Kidney epithelial cell (primary cell): ENCODE measurements around the gene RFC4. TPM values are rescaled to one million over a fixed set of nuclear protein-coding genes. Genes with fewer than 3 reads are reported as not detected.
"Not testable (repeated sequence)": the region's sequence is repeated elsewhere in the genome, so short reads cannot be mapped to it uniquely, and the experiment has no call there.

Experiments
- DNase-seq: peaks from one replicate; pipeline ENCODE4 v3.0.0-alpha.2; 2010; ENCODE audit warnings: low read depth
- H3K27me3 ChIP-seq: 2 replicates; pipeline ENCODE4 v1.6.0; 2011; ENCODE audit warnings: low read length; ENCODE audit not compliant: control insufficient read depth, insufficient read depth
- H3K36me3 ChIP-seq: 2 replicates; pipeline ENCODE4 v1.5.1; 2011; ENCODE audit warnings: low read length; ENCODE audit not compliant: control insufficient read depth, insufficient read depth
- H3K4me3 ChIP-seq: 2 replicates; pipeline ENCODE4 v1.5.1; 2011; ENCODE audit warnings: low read depth, mild to moderate bottlenecking, control low read depth, low read length
- total RNA-seq: library from RNA; depleted of rRNA; stranded (reverse); fragments of >200 nt; gene quantifications from 2 replicates; pipeline ENCODE4 v1.2.3, GENCODE V29; 2015
- TF ChIP-seq, protein P1 (sequence below): IDR thresholded peaks from 2 replicates; pipeline ENCODE4 v1.5.1; 2011; ENCODE audit warnings: mild to moderate bottlenecking, moderate library complexity, low read length, control low read depth, inconsistent platforms; ENCODE audit not compliant: insufficient read depth, poor library complexity, severe bottlenecking

Gene RFC4
- total RNA-seq, 1 donor from 2014 or later, result 35.0 TPM

DNA sequence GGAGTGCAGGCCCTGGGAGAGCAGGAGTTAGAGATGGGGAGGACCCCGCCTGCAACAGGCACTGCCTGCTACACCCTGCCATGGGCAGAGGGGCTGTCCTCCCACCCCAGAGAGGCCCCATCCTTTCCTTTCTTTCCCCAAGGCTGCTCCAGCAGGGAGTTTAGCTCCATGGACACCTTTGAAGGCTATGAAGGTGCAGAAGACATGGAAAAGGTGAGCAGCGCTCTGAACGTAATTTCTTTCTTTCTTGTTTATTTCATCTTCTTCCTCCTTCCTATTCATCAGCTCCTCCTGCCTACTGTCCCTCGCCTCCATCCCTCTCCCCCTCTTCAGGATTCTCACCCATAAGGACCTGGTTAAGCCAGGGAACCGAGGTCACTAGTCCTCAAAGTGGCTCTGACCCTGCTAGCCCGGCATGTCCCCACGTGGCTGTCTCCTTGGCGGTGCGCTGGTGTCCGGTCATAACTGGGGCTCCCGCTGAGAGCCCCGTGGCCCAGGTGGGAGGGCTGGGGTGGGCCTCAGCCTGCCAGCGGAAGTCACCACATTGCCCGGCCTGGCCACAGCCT, 20.2 kb upstream of the RFC4 start:
- TF ChIP-seq, protein P1, sequence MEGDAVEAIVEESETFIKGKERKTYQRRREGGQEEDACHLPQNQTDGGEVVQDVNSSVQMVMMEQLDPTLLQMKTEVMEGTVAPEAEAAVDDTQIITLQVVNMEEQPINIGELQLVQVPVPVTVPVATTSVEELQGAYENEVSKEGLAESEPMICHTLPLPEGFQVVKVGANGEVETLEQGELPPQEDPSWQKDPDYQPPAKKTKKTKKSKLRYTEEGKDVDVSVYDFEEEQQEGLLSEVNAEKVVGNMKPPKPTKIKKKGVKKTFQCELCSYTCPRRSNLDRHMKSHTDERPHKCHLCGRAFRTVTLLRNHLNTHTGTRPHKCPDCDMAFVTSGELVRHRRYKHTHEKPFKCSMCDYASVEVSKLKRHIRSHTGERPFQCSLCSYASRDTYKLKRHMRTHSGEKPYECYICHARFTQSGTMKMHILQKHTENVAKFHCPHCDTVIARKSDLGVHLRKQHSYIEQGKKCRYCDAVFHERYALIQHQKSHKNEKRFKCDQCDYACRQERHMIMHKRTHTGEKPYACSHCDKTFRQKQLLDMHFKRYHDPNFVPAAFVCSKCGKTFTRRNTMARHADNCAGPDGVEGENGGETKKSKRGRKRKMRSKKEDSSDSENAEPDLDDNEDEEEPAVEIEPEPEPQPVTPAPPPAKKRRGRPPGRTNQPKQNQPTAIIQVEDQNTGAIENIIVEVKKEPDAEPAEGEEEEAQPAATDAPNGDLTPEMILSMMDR, result no peak
- peaks cover 24% of the 10 kb centered on the region for H3K27me3 ChIP-seq
- no peaks in the 10 kb centered on the region for H3K36me3 ChIP-seq
- peak overlapping the region; percentile 50 for H3K4me3 ChIP-seq
- no peak for DNase-seq

DNA sequence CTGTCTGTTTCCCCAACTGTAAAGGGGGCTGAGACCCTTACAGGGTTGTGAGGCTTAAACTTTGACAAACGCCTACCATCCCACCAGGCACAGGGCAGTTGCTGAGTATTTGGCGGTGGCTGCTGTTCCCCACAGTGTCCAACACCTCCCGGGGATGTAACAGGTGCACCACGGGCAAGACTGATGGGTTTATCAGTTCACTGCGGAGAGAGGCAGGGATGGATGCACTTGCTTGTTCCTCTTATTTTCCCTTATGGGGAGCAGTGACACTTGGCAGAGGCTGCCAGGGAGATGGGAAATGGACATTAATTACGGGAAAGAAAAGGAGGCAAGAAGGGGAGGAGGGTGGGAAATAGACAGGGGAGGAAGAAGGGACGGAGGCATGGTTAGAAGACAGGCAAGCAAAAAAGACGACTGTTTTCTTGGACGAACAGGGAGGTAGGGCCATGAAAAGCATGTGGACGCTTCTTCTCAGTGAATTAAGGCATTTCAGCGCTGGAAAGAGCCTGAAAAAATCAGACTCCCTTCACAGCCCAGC, 19.7 kb upstream of the RFC4 start:
- Histone ChIP-seq H3K27me3 (peaks cover 24% of the 10 kb centered on the region), H3K36me3 (no peaks in the 10 kb centered on the region), H3K4me3 (no peak overlapping the region)
- TF ChIP-seq, protein P1, result no peak
- DNase-seq, result no peak

DNA sequence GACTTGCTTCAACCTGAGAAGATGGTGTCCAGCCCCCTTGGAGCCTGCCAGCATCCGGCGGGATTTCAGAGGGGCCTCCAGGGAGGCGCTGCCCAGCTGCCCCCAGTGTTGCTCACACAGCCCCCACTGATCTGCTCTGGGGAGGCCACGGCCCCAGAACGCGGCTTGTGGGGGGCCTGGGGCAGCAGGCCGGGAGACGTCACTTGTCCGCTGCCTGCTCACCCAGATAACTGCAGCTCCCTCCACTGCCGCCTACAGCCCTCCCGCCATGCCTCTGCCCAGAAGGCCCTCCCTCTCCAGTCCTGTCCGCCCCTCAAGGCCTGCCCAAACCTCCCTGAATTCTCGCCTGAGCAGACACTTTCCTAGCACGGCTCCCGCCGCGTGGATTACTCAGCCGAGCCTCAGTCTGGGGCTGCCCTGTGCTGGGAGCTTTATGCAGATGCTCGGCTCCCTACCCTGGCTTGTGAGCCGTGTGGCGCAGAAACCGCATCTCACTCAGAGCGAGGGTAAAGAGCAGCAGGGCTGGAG, 19.1 kb upstream of the RFC4 start:
- DNase-seq, result no peak

DNA sequence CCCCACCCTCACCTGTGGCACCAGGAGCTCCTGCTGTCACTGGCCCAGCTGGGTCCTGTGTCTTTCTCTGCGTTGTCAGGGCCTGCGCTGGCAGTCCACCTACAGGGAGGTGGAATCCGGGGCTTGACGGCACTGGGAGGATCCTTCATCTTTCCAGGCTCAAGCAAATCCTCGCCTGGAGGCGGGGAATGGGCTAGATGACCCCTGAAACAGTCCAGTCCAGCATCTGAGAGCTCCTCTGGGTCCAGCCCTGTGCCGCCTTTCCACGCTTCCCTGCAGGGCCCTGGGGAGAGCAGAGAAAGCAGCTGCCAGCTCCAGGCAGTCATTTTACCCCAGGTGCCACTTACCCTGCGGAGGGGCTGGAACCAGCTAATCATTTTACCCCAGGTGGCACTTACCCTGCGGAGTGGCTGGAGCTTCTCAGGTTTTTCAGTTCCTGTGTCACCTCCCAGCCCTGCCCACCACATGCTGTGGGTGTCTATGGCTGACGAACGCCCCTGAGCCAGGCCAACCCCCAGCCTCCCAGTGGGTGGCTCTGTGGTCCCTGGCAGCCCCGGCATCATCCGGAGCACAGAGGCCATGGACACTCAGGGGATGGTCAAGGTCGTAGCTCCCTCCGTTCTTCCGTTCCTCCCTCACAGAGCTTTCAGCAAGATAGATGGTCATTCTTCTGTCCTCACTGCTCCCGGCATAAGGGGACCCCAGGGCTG, 18.3 kb upstream of the RFC4 start:
- no peaks in the 10 kb centered on the region for H3K36me3 ChIP-seq
- peaks cover 16% of the 10 kb centered on the region for H3K27me3 ChIP-seq
- DNase-seq, result no peak
- no peak overlapping the region for H3K4me3 ChIP-seq
- TF ChIP-seq, protein P1, result no peak

More for the DNA sequence above, 19.1 kb upstream of the RFC4 start:
- no peak overlapping the region for H3K4me3 ChIP-seq
- TF ChIP-seq, protein P1, result no peak
- no peaks in the 10 kb centered on the region for H3K36me3 ChIP-seq
- H3K27me3 ChIP-seq, result peaks cover 23% of the 10 kb centered on the region

DNA sequence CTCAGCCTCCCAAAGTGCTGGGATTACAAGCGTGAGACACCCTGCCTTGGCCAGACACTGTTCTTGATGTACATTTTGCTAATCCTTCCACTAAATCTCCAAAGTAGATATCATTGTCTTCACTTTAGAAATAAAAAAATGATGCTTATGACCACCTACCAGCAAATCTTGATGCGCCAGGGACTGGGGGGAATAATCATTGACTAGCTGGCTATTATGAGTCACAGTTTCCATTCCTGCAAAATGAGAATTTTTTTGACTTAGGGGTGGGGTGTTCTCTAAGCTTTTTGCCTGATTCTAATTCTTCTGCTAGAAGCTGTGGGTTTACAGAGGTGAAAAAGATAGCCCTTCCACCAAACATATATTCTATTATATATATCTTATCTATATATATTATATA, 17.1 kb upstream of the RFC4 start:
- Histone ChIP-seq H3K27me3 (peaks cover 8% of the 10 kb centered on the region), H3K36me3 (no peaks in the 10 kb centered on the region), H3K4me3 (no peak overlapping the region)
- DNase-seq, result no peak
- TF ChIP-seq, protein P1, result no peak

DNA sequence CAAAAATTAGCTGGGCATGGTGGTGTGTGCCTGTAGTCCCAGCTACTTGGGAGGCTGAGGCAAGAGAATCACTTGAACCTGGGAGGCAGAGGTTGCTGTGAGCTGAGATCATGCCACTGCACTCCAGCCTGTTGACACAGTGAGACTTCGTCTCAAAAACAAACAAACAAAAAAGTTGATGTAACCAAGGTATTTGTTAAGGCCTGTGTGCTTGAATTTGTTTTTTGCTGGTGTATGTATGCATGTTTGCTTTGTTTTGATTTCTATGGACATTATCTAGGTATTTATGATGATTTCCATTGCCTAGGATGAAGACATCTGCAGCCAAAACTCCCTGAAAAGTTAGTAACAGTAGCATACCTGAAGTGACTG, 16.1 kb upstream of the RFC4 start:
- DNase-seq, H3K36me3 ChIP-seq, H3K27me3 ChIP-seq, H3K4me3 ChIP-seq: not testable (repeated sequence)
